ENCODE measurements around the gene CAP1. TPM values are rescaled to one million over a fixed set of nuclear protein-coding genes. Genes with fewer than 3 reads are reported as not detected.

Gene CAP1
- total RNA-seq, 1 donor from 2014 or later: 435 TPM

GRCh38 chr1:40095806-40096205 is 55.3 kb downstream of the CAP1 start:
- Mint-ChIP-seq H3K27ac (peak overlapping the region; percentile 24), H3K9me3 (no peaks in the 10 kb centered on the region), H3K4me1 (ENCODE audit: low read depth) (peaks cover 42% of the 10 kb centered on the region), H3K4me3 (peak overlapping the region; percentile 53), H3K27me3 (ENCODE audit: insufficient read depth) (peaks cover 2% of the 10 kb centered on the region), H3K36me3 (ENCODE audit: low read depth) (peaks cover 30% of the 10 kb centered on the region)
- intact Hi-C loops (cut with micrococcal nuclease): loop anchor here (2.0 to 5.0 kb wide), 5 partner anchors 17 to 246 kb away; partner anchors contain the start of genes CAP1 and COL9A2
- no peak for DNase-seq (ENCODE audit: low spot score)

- intact Hi-C loops (cut with micrococcal nuclease): loop anchor here (2.0 to 5.0 kb wide), 5 partner anchors 18 to 246 kb away; partner anchors contain the start of genes CAP1 and COL9A2
Measured at GRCh38 chr1:40096646-40096976, 56.1 kb downstream of the CAP1 start.

GRCh38 chr1:40096977-40097782 is 56.7 kb downstream of the CAP1 start, which contains the start of gene PPT1:
PPT1 (minus strand) TSS chr1:40097252; CDS start chr1:40097238, 14 bp downstream.
- intact Hi-C loops (cut with micrococcal nuclease): loop anchor here (2.0 to 5.0 kb wide), 5 partner anchors 18 to 245 kb away; partner anchors contain the start of genes CAP1 and COL9A2
- peak; percentile 79 for DNase-seq (ENCODE audit: low spot score)
- H3K36me3 Mint-ChIP-seq (ENCODE audit: low read depth): peaks cover 24% of the 10 kb centered on the region
- peak within 1 kb of the TSS; percentile 97 for H3K4me3 Mint-ChIP-seq
- peaks cover 42% of the 10 kb centered on the region for H3K4me1 Mint-ChIP-seq (ENCODE audit: low read depth)
- peaks cover 5% of the 10 kb centered on the region for H3K9me3 Mint-ChIP-seq
- H3K27ac Mint-ChIP-seq: peak within 1 kb of the TSS; percentile 96
- H3K27me3 Mint-ChIP-seq (ENCODE audit: insufficient read depth): peaks cover 10% of the 10 kb centered on the region

More at GRCh38 chr1:40096646-40096976, 56.1 kb downstream of the CAP1 start:
- DNase-seq (ENCODE audit: low spot score): no peak
- peak overlapping the region; percentile 97 for H3K4me3 Mint-ChIP-seq
- H3K36me3 Mint-ChIP-seq (ENCODE audit: low read depth): peaks cover 25% of the 10 kb centered on the region
- H3K27me3 Mint-ChIP-seq (ENCODE audit: insufficient read depth): peaks cover 5% of the 10 kb centered on the region
- peak overlapping the region; percentile 96 for H3K27ac Mint-ChIP-seq
- no peaks in the 10 kb centered on the region for H3K9me3 Mint-ChIP-seq
- peaks cover 42% of the 10 kb centered on the region for H3K4me1 Mint-ChIP-seq (ENCODE audit: low read depth)

- intact Hi-C loops (cut with micrococcal nuclease): no loop called here
- Mint-ChIP-seq H3K4me3 (no peak overlapping the region), H3K27ac (no peak overlapping the region), H3K9me3 (peaks cover 15% of the 10 kb centered on the region), H3K4me1 (ENCODE audit: low read depth) (peaks cover 8% of the 10 kb centered on the region), H3K36me3 (ENCODE audit: low read depth) (peaks cover 2% of the 10 kb centered on the region), H3K27me3 (ENCODE audit: insufficient read depth) (peaks cover 17% of the 10 kb centered on the region)
- DNase-seq (ENCODE audit: low spot score): no peak
Measured at GRCh38 chr1:40102038-40102437, 61.5 kb downstream of the CAP1 start.

GRCh38 chr1:40102896-40103295 is 62.4 kb downstream of the CAP1 start:
- peaks cover 17% of the 10 kb centered on the region for H3K27me3 Mint-ChIP-seq (ENCODE audit: insufficient read depth)
- DNase-seq (ENCODE audit: low spot score): no peak
- peaks cover 15% of the 10 kb centered on the region for H3K9me3 Mint-ChIP-seq
- intact Hi-C loops (cut with micrococcal nuclease): no loop called here
- no peak overlapping the region for H3K4me3 Mint-ChIP-seq
- peaks cover 2% of the 10 kb centered on the region for H3K36me3 Mint-ChIP-seq (ENCODE audit: low read depth)
- no peaks in the 10 kb centered on the region for H3K4me1 Mint-ChIP-seq (ENCODE audit: low read depth)
- no peak overlapping the region for H3K27ac Mint-ChIP-seq

GRCh38 chr1:40105028-40105427 is 64.5 kb downstream of the CAP1 start:
- no peak overlapping the region for H3K4me3 Mint-ChIP-seq
- peaks cover 31% of the 10 kb centered on the region for H3K27me3 Mint-ChIP-seq (ENCODE audit: insufficient read depth)
- DNase-seq (ENCODE audit: low spot score): no peak
- H3K27ac Mint-ChIP-seq: no peak overlapping the region
- intact Hi-C loops (cut with micrococcal nuclease): no loop called here
- H3K36me3 Mint-ChIP-seq (ENCODE audit: low read depth): peaks cover 2% of the 10 kb centered on the region
- peaks cover 28% of the 10 kb centered on the region for H3K9me3 Mint-ChIP-seq
- no peaks in the 10 kb centered on the region for H3K4me1 Mint-ChIP-seq (ENCODE audit: low read depth)

GRCh38 chr1:40107290-40107959 is 66.9 kb downstream of the CAP1 start:
- Mint-ChIP-seq H3K4me3 (no peak overlapping the region), H3K36me3 (ENCODE audit: low read depth) (no peaks in the 10 kb centered on the region), H3K9me3 (peaks cover 44% of the 10 kb centered on the region), H3K4me1 (ENCODE audit: low read depth) (no peaks in the 10 kb centered on the region), H3K27me3 (ENCODE audit: insufficient read depth) (peaks cover 28% of the 10 kb centered on the region), H3K27ac (no peak overlapping the region)
- intact Hi-C loops (cut with micrococcal nuclease): no loop called here
- DNase-seq (ENCODE audit: low spot score): no peak

GRCh38 chr1:40110389-40110788 is 69.9 kb downstream of the CAP1 start:
- intact Hi-C loops (cut with micrococcal nuclease): no loop called here
- H3K27me3 Mint-ChIP-seq (ENCODE audit: insufficient read depth): peaks cover 38% of the 10 kb centered on the region

GRCh38 chr1:40114400-40114799 is 73.9 kb downstream of the CAP1 start:
- peaks cover 36% of the 10 kb centered on the region for H3K27me3 Mint-ChIP-seq (ENCODE audit: insufficient read depth)
- H3K4me1 Mint-ChIP-seq (ENCODE audit: low read depth): no peaks in the 10 kb centered on the region
- no peak for DNase-seq (ENCODE audit: low spot score)
- intact Hi-C loops (cut with micrococcal nuclease): no loop called here
- H3K9me3 Mint-ChIP-seq: peaks cover 31% of the 10 kb centered on the region
- H3K36me3 Mint-ChIP-seq (ENCODE audit: low read depth): no peaks in the 10 kb centered on the region
- H3K4me3 Mint-ChIP-seq: no peak overlapping the region
- H3K27ac Mint-ChIP-seq: no peak overlapping the region

More at GRCh38 chr1:40110389-40110788, 69.9 kb downstream of the CAP1 start:
- no peak overlapping the region for H3K4me3 Mint-ChIP-seq
- no peaks in the 10 kb centered on the region for H3K4me1 Mint-ChIP-seq (ENCODE audit: low read depth)
- no peaks in the 10 kb centered on the region for H3K36me3 Mint-ChIP-seq (ENCODE audit: low read depth)
- no peak for DNase-seq (ENCODE audit: low spot score)
- H3K27ac Mint-ChIP-seq: no peak overlapping the region
- peaks cover 41% of the 10 kb centered on the region for H3K9me3 Mint-ChIP-seq

GRCh38 chr1:40120128-40120527 is 79.6 kb downstream of the CAP1 start:
- intact Hi-C loops (cut with micrococcal nuclease): no loop called here
- no peak for DNase-seq (ENCODE audit: low spot score)
- peaks cover 15% of the 10 kb centered on the region for H3K27me3 Mint-ChIP-seq (ENCODE audit: insufficient read depth)
- H3K4me1 Mint-ChIP-seq (ENCODE audit: low read depth): no peaks in the 10 kb centered on the region
- no peaks in the 10 kb centered on the region for H3K36me3 Mint-ChIP-seq (ENCODE audit: low read depth)
- H3K27ac Mint-ChIP-seq: no peak overlapping the region
- H3K9me3 Mint-ChIP-seq: no peaks in the 10 kb centered on the region
- no peak overlapping the region for H3K4me3 Mint-ChIP-seq

Other genes starting within 250 kb of the CAP1 start
- gene TRIT1, start 157.2 kb upstream of the CAP1 start, total RNA-seq: 22.7 and 23.7 TPM in 2 replicates
- gene MYCL, start 138.8 kb upstream of the CAP1 start, total RNA-seq: 0.56 and 0.62 TPM in 2 replicates
- 55.3 and 56.2 TPM in 2 replicates for gene MFSD2A, start 85.6 kb upstream of the CAP1 start, total RNA-seq
- gene PPT1, start 56.5 kb downstream of the CAP1 start, total RNA-seq: 101 and 110 TPM in 2 replicates
- 18.2 and 19.9 TPM in 2 replicates for gene RLF, start 120.7 kb downstream of the CAP1 start, total RNA-seq
- gene TMCO2, start 207.2 kb downstream of the CAP1 start, total RNA-seq: not detected in 2 replicates
- gene ZMPSTE24, start 217.5 kb downstream of the CAP1 start, total RNA-seq: 50.2 and 56.0 TPM in 2 replicates